HG03575 (cell line): ENCODE measurements around the gene PPP2R2B.
"Not testable (repeated sequence)": the region's sequence is repeated elsewhere in the genome, so short reads cannot be mapped to it uniquely, and the experiment has no call there.

ENCODE experiments used
- ATAC-seq: cut with Tn5 transposase; IDR thresholded peaks from one replicate; pipeline ENCODE4 v1.9.1; 2021; ENCODE audit not compliant: unreplicated experiment, insufficient number of reproducible peaks, low FRiP score; ENCODE audit errors: extremely low read depth

The PPP2R2B gene

GRCh38 chr5:146758938-146759337 is 119.6 kb downstream of the PPP2R2B start:
- ATAC-seq: no peak

- no peak for ATAC-seq
Observed at GRCh38 chr5:146758076-146758475, 120.5 kb downstream of the PPP2R2B start.

- ATAC-seq: no peak
Observed at GRCh38 chr5:146756546-146756945, 122.0 kb downstream of the PPP2R2B start.

GRCh38 chr5:146755793-146756192 is 122.8 kb downstream of the PPP2R2B start:
- ATAC-seq: no peak

GRCh38 chr5:146754621-146755020 is 123.9 kb downstream of the PPP2R2B start:
- ATAC-seq: no peak

GRCh38 chr5:146753641-146754040 is 124.9 kb downstream of the PPP2R2B start:
- no peak for ATAC-seq

GRCh38 chr5:146751781-146752401 is 126.7 kb downstream of the PPP2R2B start:
- peak; percentile 90 for ATAC-seq

- no peak for ATAC-seq
Observed at GRCh38 chr5:146751054-146751453, 127.5 kb downstream of the PPP2R2B start.

GRCh38 chr5:146748533-146748932 is 130.0 kb downstream of the PPP2R2B start:
- no peak for ATAC-seq

GRCh38 chr5:146745931-146746577 is 132.5 kb downstream of the PPP2R2B start:
- no peak for ATAC-seq

GRCh38 chr5:146744068-146744745 is 134.3 kb downstream of the PPP2R2B start:
- no peak for ATAC-seq

- no peak for ATAC-seq
Observed at GRCh38 chr5:146734936-146735577, 143.5 kb downstream of the PPP2R2B start.

- ATAC-seq: no peak
Observed at GRCh38 chr5:146732962-146733361, 145.6 kb downstream of the PPP2R2B start.

GRCh38 chr5:146731909-146732659 is 146.5 kb downstream of the PPP2R2B start:
- no peak for ATAC-seq

- not testable (repeated sequence) for ATAC-seq
Observed at GRCh38 chr5:146728746-146729145, 149.8 kb downstream of the PPP2R2B start.

GRCh38 chr5:146726891-146727290 is 151.7 kb downstream of the PPP2R2B start:
- no peak for ATAC-seq

GRCh38 chr5:146726020-146726419 is 152.5 kb downstream of the PPP2R2B start:
- no peak for ATAC-seq

GRCh38 chr5:146725025-146725424 is 153.5 kb downstream of the PPP2R2B start:
- no peak for ATAC-seq

GRCh38 chr5:146722361-146722779 is 156.2 kb downstream of the PPP2R2B start:
- no peak for ATAC-seq
